HepG2 (cell line): ENCODE data around the gene CDC34. TPM values are rescaled to one million over a fixed set of nuclear protein-coding genes. Genes with fewer than 3 reads are reported as not detected.

ENCODE experiments used
- ATF1 ChIP-seq: IDR thresholded peaks from 2 replicates; pipeline ENCODE4 v1.6.1; 2016; ENCODE audit warnings: mild to moderate bottlenecking, control low read depth
- CENPT ChIP-seq: sonication (generic); formaldehyde crosslinking; IDR thresholded peaks from 2 replicates; pipeline ENCODE4 v1.8.0; 2022; ENCODE audit warnings: low read depth, mild to moderate bottlenecking, moderate library complexity, missing genetic modification reagents
- EED ChIP-seq: sonication (generic); formaldehyde crosslinking; IDR thresholded peaks from 2 replicates; pipeline ENCODE4 v1.5.0; 2020; ENCODE audit warnings: mild to moderate bottlenecking, missing genetic modification reagents
- FOXA3 ChIP-seq: IDR thresholded peaks from 2 replicates; pipeline ENCODE4 v1.6.1; 2016; ENCODE audit warnings: missing genetic modification reagents, missing compliant biosample characterization
- GRHL1 ChIP-seq: sonication (generic); formaldehyde crosslinking; conservative IDR thresholded peaks from 2 replicates; pipeline ENCODE4 v1.8.0; 2022; ENCODE audit warnings: missing genetic modification reagents
- HMGXB4 ChIP-seq, 2 experiments: sonication (generic) in 1 of 2; formaldehyde crosslinking in 1 of 2; IDR thresholded peaks; 2 replicates each; pipeline versions ENCODE4 v1.4.0 to v1.6.1; 2018 to 2020; ENCODE audit warnings: missing genetic modification reagents in 2 of 2, borderline replicate concordance in 1 of 2, low read depth in 1 of 2, mild to moderate bottlenecking in 1 of 2, missing biosample characterization in 1 of 2
- HNRNPH1 ChIP-seq: fragments of 200-400 bp; formaldehyde crosslinking; optimal IDR thresholded peaks from 2 replicates; pipeline ENCODE3; 2017; ENCODE audit warnings: mild to moderate bottlenecking, low read depth, low read length
- KAT7 ChIP-seq: IDR thresholded peaks from 2 replicates; pipeline ENCODE4 v1.6.1; 2018; ENCODE audit warnings: borderline replicate concordance, missing compliant biosample characterization
- KDM3A ChIP-seq: IDR thresholded peaks from 2 replicates; pipeline ENCODE4 v1.6.1; 2018; ENCODE audit warnings: low read depth, missing compliant biosample characterization
- MED1 ChIP-seq: sonication (generic); formaldehyde crosslinking; IDR thresholded peaks from 2 replicates; pipeline ENCODE4 v1.4.0; 2020; ENCODE audit warnings: missing genetic modification reagents
- MLLT10 ChIP-seq: sonication (generic); formaldehyde crosslinking; IDR thresholded peaks from 2 replicates; pipeline ENCODE4 v1.4.0; 2020; ENCODE audit warnings: missing genetic modification reagents
- MXD3 ChIP-seq: IDR thresholded peaks from 2 replicates; pipeline ENCODE4 v1.6.1; 2016; ENCODE audit warnings: mild to moderate bottlenecking, missing biosample characterization, missing genetic modification reagents
- NFRKB ChIP-seq: fragments of 450-650 bp; IDR thresholded peaks from 2 replicates; pipeline ENCODE4 v1.6.1; 2017
- RARA ChIP-seq: IDR thresholded peaks from 2 replicates; pipeline ENCODE4 v1.6.1; 2016; ENCODE audit warnings: missing genetic modification reagents, missing compliant biosample characterization
- RORA ChIP-seq: sonication (generic); formaldehyde crosslinking; IDR thresholded peaks from 2 replicates; pipeline ENCODE4 v1.5.0; 2020; ENCODE audit warnings: mild to moderate bottlenecking, missing genetic modification reagents, moderate library complexity
- SP4 ChIP-seq: sonication (generic); formaldehyde crosslinking; IDR thresholded peaks from 2 replicates; pipeline ENCODE4 v1.8.1; 2023; ENCODE audit warnings: mild to moderate bottlenecking, missing genetic modification reagents
- SPEN ChIP-seq: sonication (generic); formaldehyde crosslinking; IDR thresholded peaks from 2 replicates; pipeline ENCODE4 v1.5.1; 2020; ENCODE audit warnings: low read depth, mild to moderate bottlenecking, missing genetic modification reagents
- TFAP4 ChIP-seq: sonication (generic); IDR thresholded peaks from 2 replicates; pipeline ENCODE4 v1.6.1; 2016; ENCODE audit warnings: low read depth, borderline replicate concordance
- ZFP1 ChIP-seq: IDR thresholded peaks from 2 replicates; pipeline ENCODE4 v1.6.1; 2016
- ZFX ChIP-seq: sonication (generic); formaldehyde crosslinking; IDR thresholded peaks from 2 replicates; pipeline ENCODE4 v1.4.0; 2020; ENCODE audit warnings: mild to moderate bottlenecking, low read depth, missing genetic modification reagents, moderate library complexity
- ZNF20 ChIP-seq: sonication (generic); formaldehyde crosslinking; IDR thresholded peaks from 2 replicates; pipeline ENCODE4 v1.4.0; 2020; ENCODE audit warnings: mild to moderate bottlenecking, moderate library complexity, missing genetic modification reagents
- ZNF343 ChIP-seq: sonication (generic); formaldehyde crosslinking; IDR thresholded peaks from 2 replicates; pipeline ENCODE4 v1.4.0; 2020; ENCODE audit warnings: mild to moderate bottlenecking, missing genetic modification reagents
- ZNF607 ChIP-seq: sonication (generic); formaldehyde crosslinking; IDR thresholded peaks from 2 replicates; pipeline ENCODE4 v1.5.1; 2020; ENCODE audit warnings: missing genetic modification reagents, mild to moderate bottlenecking, borderline replicate concordance
- ZNF710 ChIP-seq: sonication (generic); formaldehyde crosslinking; IDR thresholded peaks from 2 replicates; pipeline ENCODE4 v1.5.0; 2020; ENCODE audit warnings: mild to moderate bottlenecking, missing genetic modification reagents, borderline replicate concordance
- polyA plus RNA-seq, 8 experiments: library from polyadenylated mRNA; depleted of rRNA in 3 of 8; stranded (reverse) in 7 of 8; unstranded in 1 of 8; fragments of >200 nt; fragmentation: Illumina TruSeq in 4 of 8; extraction: Trizol in 4 of 8; gene quantifications; 2 replicates each; pipeline versions ENCODE4 v1.2.1 to v1.2.3, GENCODE V29; 2011 to 2016; ENCODE audit warnings: low read depth in 4 of 8, missing spikeins in 1 of 8, mixed read lengths in 1 of 8; ENCODE audit not compliant: insufficient read depth in 1 of 8
- total RNA-seq, 5 experiments: library from RNA; depleted of rRNA; stranded (reverse); fragments of >200 nt; fragmentation: Illumina TruSeq; extraction: Trizol; gene quantifications; 2 replicates each; pipeline ENCODE4 v1.2.3, GENCODE V29; 2016; ENCODE audit warnings: low read depth in 1 of 5

Gene CDC34
- total and polyA plus RNA-seq, 2 of the 13 experiments (the other 11 are each of a cell fraction or from before 2014, with no cell fraction given), result 138 to 150 TPM

GRCh38 chr19:556611-557382, 25.2 kb downstream of the CDC34 start (continued):
- peak; percentile 88 for TF ChIP-seq RARA (CRISPR knock-in tag)
- no peak for TF ChIP-seq RORA
- no peak for TF ChIP-seq MLLT10 (CRISPR knock-in tag)
- peak; percentile 25; the same call in 1 of the 2 replicates for TF ChIP-seq MED1
- no peak for TF ChIP-seq NFRKB
- no peak for TF ChIP-seq HMGXB4 (CRISPR knock-in tag; IDR thresholded peaks at IDR 0.05; ENCODE audit: borderline replicate concordance in 1 of 2, low read depth in 1 of 2)
- no peak for TF ChIP-seq GRHL1
- TF ChIP-seq CENPT, result 0 out of 2 replicates have a peak, but pooled peaks have one; percentile 74
- peak; percentile 44; the same call in 1 of the 2 replicates for TF ChIP-seq ATF1 (CRISPR knock-in tag)
- TF ChIP-seq ZFP1 (CRISPR knock-in tag), result no peak
- TF ChIP-seq ZNF710, result no peak
- TF ChIP-seq MXD3 (CRISPR knock-in tag), result 0 out of 2 replicates have a peak, but pooled peaks have one; percentile 27
- no peak for TF ChIP-seq ZNF20
- peak; percentile 20; the same call in 1 of the 2 replicates for TF ChIP-seq TFAP4
- TF ChIP-seq HNRNPH1, result no peak
- TF ChIP-seq SP4 (CRISPR knock-in tag), result 0 out of 2 replicates have a peak, but pooled peaks have one; percentile 28
- TF ChIP-seq KAT7 (CRISPR knock-in tag), result no peak; the same call in 1 of the 2 replicates
- TF ChIP-seq EED (CRISPR knock-in tag), result no peak
- TF ChIP-seq ZFX (CRISPR knock-in tag), result no peak; the same call in 1 of the 2 replicates
- 0 out of 2 replicates have a peak, but pooled peaks have one; percentile 3 for TF ChIP-seq SPEN (CRISPR knock-in tag)
- 0 out of 2 replicates have a peak, but pooled peaks have one; percentile 52 for TF ChIP-seq KDM3A (CRISPR knock-in tag)
- TF ChIP-seq ZNF607 (CRISPR knock-in tag), result 0 out of 2 replicates have a peak, but pooled peaks have one; percentile 41
- 0 out of 2 replicates have a peak, but pooled peaks have one; percentile 25 for TF ChIP-seq FOXA3 (CRISPR knock-in tag)
- no peak for TF ChIP-seq ZNF343
